GM12892 (cell line): ENCODE results near the gene CCDC144A.
"Not testable (repeated sequence)": the region's sequence is repeated elsewhere in the genome, so short reads cannot be mapped to it uniquely, and the experiment has no call there.

Experiments
- POLR2A ChIP-seq: IDR thresholded peaks from 2 replicates; pipeline ENCODE4 v1.6.1; 2011; ENCODE audit warnings: low read depth, low read length, control low read depth
- TAF1 ChIP-seq: IDR thresholded peaks from 2 replicates; pipeline ENCODE4 v1.6.1; 2011; ENCODE audit warnings: low read depth, mild to moderate bottlenecking, control low read depth, low read length, borderline replicate concordance

GRCh38 chr17:16746571-16746970 is 56.5 kb downstream of the CCDC144A start:
- not testable (repeated sequence) for TF ChIP-seq POLR2A, TAF1
